Activated B cell treated with CpG ODN at 0.5 μM for 24 hours (primary cell): ENCODE data around the gene OSBPL6. TPM values are rescaled to one million over a fixed set of nuclear protein-coding genes. Genes with fewer than 3 reads are reported as not detected.

Experiments used
- ATAC-seq: fragments of 200-7000 bp; cut with Tn5 transposase; one replicate; pipeline ENCODE4 v1.10.0; 2021; ENCODE audit warnings: low read depth, mild to moderate bottlenecking, moderate library complexity
- CTCF ChIA-PET: fragments of 350-600 bp; sonication (Branson Sonifier 250); formaldehyde crosslinking; loops from one replicate; lab custom pipeline; 2021; ENCODE audit warnings: antibody characterized with exemption; lab: Charles Lee
- POLR2A ChIA-PET: fragments of 350-600 bp; sonication (Branson Sonifier 250); formaldehyde crosslinking; loops from one replicate; lab custom pipeline; 2021; ENCODE audit warnings: antibody characterized with exemption; lab: Charles Lee
- DNase-seq: peaks from one replicate; pipeline ENCODE4 v3.0.0; 2022
- H3K27ac Mint-ChIP-seq: one replicate; pipeline ENCODE4 v1.8.0; 2020; ENCODE audit warnings: mixed read lengths
- H3K27me3 Mint-ChIP-seq: one replicate; pipeline ENCODE4 v1.8.0; 2021; ENCODE audit warnings: mixed read lengths
- H3K36me3 Mint-ChIP-seq: one replicate; pipeline ENCODE4 v1.8.0; 2021; ENCODE audit warnings: low read depth, mixed read lengths
- H3K4me1 Mint-ChIP-seq: one replicate; pipeline ENCODE4 v1.8.0; 2021; ENCODE audit warnings: mixed read lengths
- H3K4me3 Mint-ChIP-seq: one replicate; pipeline ENCODE4 v1.8.0; 2020; ENCODE audit warnings: mild to moderate bottlenecking, mixed read lengths
- H3K9me3 Mint-ChIP-seq: one replicate; pipeline ENCODE4 v1.8.0; 2020; ENCODE audit warnings: mixed read lengths
- CTCF ChIP-seq: fragments of 200-600 bp; IDR thresholded peaks from one replicate; pipeline ENCODE4 v1.8.0; 2022; ENCODE audit warnings: antibody characterized with exemption, mild to moderate bottlenecking
- intact Hi-C: fragments of 100-400 bp; cut with micrococcal nuclease; formaldehyde crosslinking; loops from one replicate; pipeline ENCODE4 v1.15.1; 2024
- total RNA-seq: library from RNA; stranded (reverse); gene quantifications from 2 replicates; pipeline ENCODE4 v1.2.3, GENCODE V29; 2022

OSBPL6 gene
- total RNA-seq, 1 donor from 2014 or later, result not detected

- H3K9me3 Mint-ChIP-seq, result no peaks in the 10 kb centered on the region
- no peak overlapping the region for H3K27ac Mint-ChIP-seq
- H3K36me3 Mint-ChIP-seq, result peaks cover 43% of the 10 kb centered on the region
- ATAC-seq, result no peak
- H3K27me3 Mint-ChIP-seq, result no peaks in the 10 kb centered on the region
- TF ChIP-seq CTCF, result no peak
- intact Hi-C loops, result no loop called here
- DNase-seq, result no peak
- CTCF ChIA-PET, result no interaction called here
- peak overlapping the region; percentile 9 for H3K4me3 Mint-ChIP-seq
- POLR2A ChIA-PET, result interaction anchor here (0.6 to 2.5 kb wide), 4 partner anchors 8 to 35 kb away, joined by 3 to 70 read pairs (median 15); partner anchors contain the start of gene PLEKHA3
- peaks cover 28% of the 10 kb centered on the region for H3K4me1 Mint-ChIP-seq
Measured at GRCh38 chr2:178448968-178449661, 254.8 kb downstream of the OSBPL6 start.

GRCh38 chr2:178449700-178450523 is 255.6 kb downstream of the OSBPL6 start:
- DNase-seq (no peak), ATAC-seq (peak; percentile 0)
- intact Hi-C loops, result loop anchor here (1.0 to 10.0 kb wide), 5 partner anchors 10 to 1115 kb away; partner anchors contain the start of gene SESTD1
- peak overlapping the region; percentile 86 for H3K27ac Mint-ChIP-seq
- ChIA-PET POLR2A (interaction anchor here (0.5 to 2.5 kb wide), 10 partner anchors 8 to 1186 kb away, joined by 3 to 70 read pairs (median 6); partner anchors contain the start of genes FKBP7, NFE2L2 and PLEKHA3), CTCF (interaction anchor here (0.7 kb wide), 1 partner anchor 35 kb away, joined by 4 read pairs; no protein-coding TSS in a partner anchor)
- peak overlapping the region; percentile 86 for H3K4me3 Mint-ChIP-seq
- H3K27me3 Mint-ChIP-seq, result no peaks in the 10 kb centered on the region
- H3K9me3 Mint-ChIP-seq, result no peaks in the 10 kb centered on the region
- peaks cover 28% of the 10 kb centered on the region for H3K4me1 Mint-ChIP-seq
- H3K36me3 Mint-ChIP-seq, result peaks cover 36% of the 10 kb centered on the region
- TF ChIP-seq CTCF, result no peak

GRCh38 chr2:178450524-178450773 is 256.1 kb downstream of the OSBPL6 start:
- ChIA-PET CTCF (interaction anchor here (0.7 to 1.1 kb wide), 4 partner anchors 31 to 80 kb away, joined by 3 to 11 read pairs (median 4); no protein-coding TSS in a partner anchor), POLR2A (interaction anchor here (0.5 to 2.5 kb wide), 15 partner anchors 13 to 1285 kb away, joined by 3 to 70 read pairs (median 6); partner anchors contain the start of genes FKBP7, HNRNPA3, NFE2L2 and PLEKHA3)
- H3K36me3 Mint-ChIP-seq, result peaks cover 31% of the 10 kb centered on the region
- ATAC-seq, result peak; percentile 26
- H3K27me3 Mint-ChIP-seq, result no peaks in the 10 kb centered on the region
- intact Hi-C loops, result loop anchor here (1.0 to 10.0 kb wide), 5 partner anchors 10 to 1116 kb away; partner anchors contain the start of gene SESTD1
- peaks cover 28% of the 10 kb centered on the region for H3K4me1 Mint-ChIP-seq
- H3K27ac Mint-ChIP-seq, result peak overlapping the region; percentile 86
- no peaks in the 10 kb centered on the region for H3K9me3 Mint-ChIP-seq
- no peak for TF ChIP-seq CTCF
- no peak for DNase-seq
- H3K4me3 Mint-ChIP-seq, result peak overlapping the region; percentile 86

- Mint-ChIP-seq H3K4me3 (peak within 1 kb of the TSS; percentile 87), H3K27ac (peak within 1 kb of the TSS; percentile 86), H3K9me3 (no peaks in the 10 kb centered on the region), H3K27me3 (no peaks in the 10 kb centered on the region), H3K4me1 (peaks cover 28% of the 10 kb centered on the region), H3K36me3 (peaks cover 28% of the 10 kb centered on the region)
- POLR2A ChIA-PET, result interaction anchor here (0.5 to 2.5 kb wide), 20 partner anchors 14 to 1286 kb away, joined by 3 to 70 read pairs (median 5); partner anchors contain the start of genes FKBP7, HNRNPA3, NFE2L2 and PLEKHA3
- TF ChIP-seq CTCF, result no peak
- CTCF ChIA-PET, result interaction anchor here (0.8 to 1.1 kb wide), 4 partner anchors 31 to 80 kb away, joined by 3 to 11 read pairs (median 4); no protein-coding TSS in a partner anchor
- intact Hi-C loops, result loop anchor here (1.0 to 10.0 kb wide), 8 partner anchors 11 to 1556 kb away; partner anchors contain the start of genes CWC22, FKBP7 and SESTD1
- DNase-seq (peak; percentile 97), ATAC-seq (peak; percentile 91)
Measured at GRCh38 chr2:178450774-178451525, 256.6 kb downstream of the OSBPL6 start, which contains the start of the genes PJVK and PRKRA. Gene PJVK (plus strand): TSS chr2:178451378. CDS start chr2:178453410, 2,032 bp downstream. Gene PRKRA (minus strand): TSS chr2:178451175. CDS start chr2:178451030, 145 bp downstream.
